ENCODE data around the gene SH3BP4. TPM values are rescaled to one million over a fixed set of nuclear protein-coding genes. Genes with fewer than 3 reads are reported as not detected.

Gene SH3BP4
- total RNA-seq, 1 donor from 2014 or later: 53.4 TPM

GRCh38 chr2:234985608-234986245 is 33.9 kb downstream of the SH3BP4 start:
- Mint-ChIP-seq H3K4me1 (peaks cover 40% of the 10 kb centered on the region), H3K27ac (no peak overlapping the region), H3K9me3 (peaks cover 38% of the 10 kb centered on the region), H3K36me3 (peaks cover 51% of the 10 kb centered on the region), H3K27me3 (ENCODE audit: insufficient read depth, low read depth) (peaks cover 5% of the 10 kb centered on the region), H3K4me3 (no peak overlapping the region)
- Histone ChIP-seq H3K79me2 (ENCODE audit: low read depth) (peaks cover 100% of the 10 kb centered on the region), H3K27ac (no peak overlapping the region), H3K27me3 (no peaks in the 10 kb centered on the region), H2AFZ (replicated peaks) (no peak overlapping the region), H3K9me3 (ENCODE audit: low read depth) (no peaks in the 10 kb centered on the region), H3K4me1 (peaks cover 20% of the 10 kb centered on the region), H3K4me3 (no peak overlapping the region), H3F3A (ENCODE audit: low read depth) (peaks cover 6% of the 10 kb centered on the region), H3K36me3 (no peaks in the 10 kb centered on the region), H3K9ac (no peak overlapping the region), H3K4me2 (no peak overlapping the region), H4K20me1 (ENCODE audit: low read depth) (peaks cover 62% of the 10 kb centered on the region)
- DNase-seq (ENCODE audit: low spot score): no peak
- TF ChIP-seq EZH2 (IDR thresholded peaks at IDR 0.05): no peak
- TF ChIP-seq EZH2phosphoT487 (IDR thresholded peaks at IDR 0.05): no peak

GRCh38 chr2:234986390-234986789 is 34.6 kb downstream of the SH3BP4 start:
- Mint-ChIP-seq H3K9me3 (peaks cover 44% of the 10 kb centered on the region), H3K4me3 (no peak overlapping the region), H3K36me3 (peaks cover 57% of the 10 kb centered on the region), H3K4me1 (peaks cover 33% of the 10 kb centered on the region), H3K27me3 (ENCODE audit: insufficient read depth, low read depth) (peaks cover 5% of the 10 kb centered on the region), H3K27ac (no peak overlapping the region)
- peaks cover 14% of the 10 kb centered on the region for H3K4me1 ChIP-seq
- no peak for TF ChIP-seq CTCF (IDR thresholded peaks at IDR 0.05)
- peaks cover 56% of the 10 kb centered on the region for H4K20me1 ChIP-seq (ENCODE audit: low read depth)
- no peak overlapping the region for H3K4me2 ChIP-seq
- H3K36me3 ChIP-seq: no peaks in the 10 kb centered on the region
- no peak overlapping the region for H3K27ac ChIP-seq
- no peak overlapping the region for H3K4me3 ChIP-seq
- H2AFZ ChIP-seq (replicated peaks): no peak overlapping the region
- H3K9me3 ChIP-seq (ENCODE audit: low read depth): no peaks in the 10 kb centered on the region
- H3K9ac ChIP-seq: no peak overlapping the region
- H3K79me2 ChIP-seq (ENCODE audit: low read depth): peaks cover 100% of the 10 kb centered on the region
- DNase-seq (ENCODE audit: low spot score): no peak
- H3K27me3 ChIP-seq: no peaks in the 10 kb centered on the region
- no peaks in the 10 kb centered on the region for H3F3A ChIP-seq (ENCODE audit: low read depth)

GRCh38 chr2:234986876-234987720 is 35.3 kb downstream of the SH3BP4 start:
- Histone ChIP-seq H3K4me3 (no peak overlapping the region), H3K27me3 (no peaks in the 10 kb centered on the region), H3K9me3 (ENCODE audit: low read depth) (no peaks in the 10 kb centered on the region), H4K20me1 (ENCODE audit: low read depth) (peaks cover 51% of the 10 kb centered on the region), H3K4me2 (no peak overlapping the region), H3K9ac (no peak overlapping the region), H2AFZ (replicated peaks) (no peak overlapping the region), H3K27ac (no peak overlapping the region), H3K4me1 (peaks cover 10% of the 10 kb centered on the region), H3F3A (ENCODE audit: low read depth) (no peaks in the 10 kb centered on the region), H3K79me2 (ENCODE audit: low read depth) (peaks cover 100% of the 10 kb centered on the region), H3K36me3 (no peaks in the 10 kb centered on the region)
- Mint-ChIP-seq H3K9me3 (peaks cover 47% of the 10 kb centered on the region), H3K4me3 (no peak overlapping the region), H3K4me1 (peaks cover 26% of the 10 kb centered on the region), H3K36me3 (peaks cover 61% of the 10 kb centered on the region), H3K27me3 (ENCODE audit: insufficient read depth, low read depth) (peaks cover 5% of the 10 kb centered on the region), H3K27ac (no peak overlapping the region)
- DNase-seq (ENCODE audit: low spot score): no peak
- TF ChIP-seq EZH2 (IDR thresholded peaks at IDR 0.05) (no peak), CTCF (IDR thresholded peaks at IDR 0.05) (no peak), EZH2phosphoT487 (IDR thresholded peaks at IDR 0.05) (no peak)

- H3K27me3 Mint-ChIP-seq (ENCODE audit: insufficient read depth, low read depth): peaks cover 5% of the 10 kb centered on the region
- peaks cover 67% of the 10 kb centered on the region for H3K36me3 Mint-ChIP-seq
- no peaks in the 10 kb centered on the region for H3F3A ChIP-seq (ENCODE audit: low read depth)
- no peak overlapping the region for H3K9ac ChIP-seq
- no peak overlapping the region for H3K27ac Mint-ChIP-seq
- H3K4me2 ChIP-seq: no peak overlapping the region
- H3K4me3 ChIP-seq: no peak overlapping the region
- H3K36me3 ChIP-seq: no peaks in the 10 kb centered on the region
- H3K4me1 ChIP-seq: peaks cover 10% of the 10 kb centered on the region
- H3K27ac ChIP-seq: no peak overlapping the region
- TF ChIP-seq CTCF (IDR thresholded peaks at IDR 0.05) (no peak), EZH2 (IDR thresholded peaks at IDR 0.05) (no peak), EZH2phosphoT487 (IDR thresholded peaks at IDR 0.05) (no peak)
- H3K79me2 ChIP-seq (ENCODE audit: low read depth): peaks cover 100% of the 10 kb centered on the region
- peaks cover 45% of the 10 kb centered on the region for H3K9me3 Mint-ChIP-seq
- H3K4me3 Mint-ChIP-seq: no peak overlapping the region
- no peaks in the 10 kb centered on the region for H3K27me3 ChIP-seq
- peaks cover 20% of the 10 kb centered on the region for H3K4me1 Mint-ChIP-seq
- no peaks in the 10 kb centered on the region for H3K9me3 ChIP-seq (ENCODE audit: low read depth)
- no peak for DNase-seq (ENCODE audit: low spot score)
- no peak overlapping the region for H2AFZ ChIP-seq (replicated peaks)
- peaks cover 51% of the 10 kb centered on the region for H4K20me1 ChIP-seq (ENCODE audit: low read depth)
These were observed 35.9 kb downstream of the SH3BP4 start for GRCh38 chr2:234987754-234988153.

Data from neural progenitor cell (in vitro differentiated cells).